Measurements from ENCODE around the gene ELF1. TPM values are rescaled to one million over a fixed set of nuclear protein-coding genes. Genes with fewer than 3 reads are reported as not detected.
A peak's percentile ranks its signal among the peaks of the same experiment; 100 is the strongest.
"Not testable (repeated sequence)": the region's sequence is repeated elsewhere in the genome, so short reads cannot be mapped to it uniquely, and the experiment has no call there.

ELF1 gene
- total RNA-seq, 1 donor = 163 TPM

- peak in 2 of 3 donors; percentile 40 to 51 for DNase-seq (ENCODE audit: low read depth in 2 of 3, low spot score in 2 of 3)
Observed at GRCh38 chr13:40984668-40985366, 34.3 kb downstream of the ELF1 start.

GRCh38 chr13:40983725-40984667 is 35.1 kb downstream of the ELF1 start:
- no peak for DNase-seq (ENCODE audit: low read depth in 2 of 3, low spot score in 2 of 3)

GRCh38 chr13:40983259-40983658 is 35.9 kb downstream of the ELF1 start:
- no peak for DNase-seq (ENCODE audit: low read depth in 2 of 3, low spot score in 2 of 3)

GRCh38 chr13:40982772-40983171 is 36.3 kb downstream of the ELF1 start:
- peak; percentile 50 to 96 (median 88) for DNase-seq (ENCODE audit: low read depth in 2 of 3, low spot score in 2 of 3)

GRCh38 chr13:40981949-40982348 is 37.2 kb downstream of the ELF1 start:
- no peak for DNase-seq (ENCODE audit: low read depth in 2 of 3, low spot score in 2 of 3)

GRCh38 chr13:40981361-40981760 is 37.8 kb downstream of the ELF1 start:
- peak in 2 of 3 donors; percentile 55 to 69 for DNase-seq (ENCODE audit: low read depth in 2 of 3, low spot score in 2 of 3)

- DNase-seq (ENCODE audit: low read depth in 2 of 3, low spot score in 2 of 3) = no peak
Observed at GRCh38 chr13:40980461-40980860, 38.7 kb downstream of the ELF1 start.

- no peak for DNase-seq (ENCODE audit: low read depth in 2 of 3, low spot score in 2 of 3)
Observed at GRCh38 chr13:40979232-40979631, 39.9 kb downstream of the ELF1 start.

- not testable (repeated sequence) for DNase-seq (ENCODE audit: low read depth in 2 of 3, low spot score in 2 of 3)
Observed at GRCh38 chr13:40978109-40978508, 41.0 kb downstream of the ELF1 start.

- DNase-seq (ENCODE audit: low read depth in 2 of 3, low spot score in 2 of 3) = no peak
Observed at GRCh38 chr13:40975441-40975840, 43.7 kb downstream of the ELF1 start.

- peak in 2 of 3 donors; percentile 71 to 84 for DNase-seq (ENCODE audit: low read depth in 2 of 3, low spot score in 2 of 3)
Observed at GRCh38 chr13:40974460-40975407, 44.4 kb downstream of the ELF1 start.

- DNase-seq (ENCODE audit: low read depth in 2 of 3, low spot score in 2 of 3) = no peak
Observed at GRCh38 chr13:40973409-40973808, 45.7 kb downstream of the ELF1 start.

GRCh38 chr13:40971321-40971720 is 47.8 kb downstream of the ELF1 start:
- DNase-seq (ENCODE audit: low read depth in 2 of 3, low spot score in 2 of 3) = no peak

GRCh38 chr13:40970803-40971202 is 48.3 kb downstream of the ELF1 start:
- no peak for DNase-seq (ENCODE audit: low read depth in 2 of 3, low spot score in 2 of 3)

GRCh38 chr13:40969169-40969901 is 49.8 kb downstream of the ELF1 start:
- DNase-seq (ENCODE audit: low read depth in 2 of 3, low spot score in 2 of 3) = no peak

GRCh38 chr13:40968416-40969000 is 50.6 kb downstream of the ELF1 start:
- no peak for DNase-seq (ENCODE audit: low read depth in 2 of 3, low spot score in 2 of 3)

GRCh38 chr13:40966298-40966697 is 52.8 kb downstream of the ELF1 start:
- peak in 1 of 3 donors; percentile 46 for DNase-seq (ENCODE audit: low read depth in 2 of 3, low spot score in 2 of 3)

- DNase-seq (ENCODE audit: low read depth in 2 of 3, low spot score in 2 of 3) = no peak
Observed at GRCh38 chr13:40963927-40964326, 55.2 kb downstream of the ELF1 start.

- no peak for DNase-seq (ENCODE audit: low read depth in 2 of 3, low spot score in 2 of 3)
Observed at GRCh38 chr13:40961826-40962225, 57.3 kb downstream of the ELF1 start.

GRCh38 chr13:40961214-40961613 is 57.9 kb downstream of the ELF1 start:
- DNase-seq (ENCODE audit: low read depth in 2 of 3, low spot score in 2 of 3) = peak in 2 of 3 donors; percentile 28 to 73
